HCT116 (cell line): Measurements from ENCODE around the gene LTBP1. TPM values are rescaled to one million over a fixed set of nuclear protein-coding genes. Genes with fewer than 3 reads are reported as not detected.

Source experiments
- ATAC-seq: fragments of 200-7000 bp; cut with Tn5 transposase; 2 replicates; pipeline ENCODE4 v1.9.1; 2020; ENCODE audit warnings: mild to moderate bottlenecking, moderate library complexity
- BruUV-seq: library from RNA; stranded (reverse); fragments of 400-500 nt; replicated peaks from 2 replicates; lab custom pipeline; 2021; lab: Mats Ljungman, UMichigan
- CTCF ChIA-PET: fragments of 300-600 bp; sonication (Branson Sonifier 250); formaldehyde crosslinking; loops from one replicate; lab custom pipeline; 2021; ENCODE audit warnings: antibody characterized with exemption; lab: Charles Lee
- POLR2A ChIA-PET: fragments of 300-600, 350-600 bp; sonication (Branson Sonifier 250); formaldehyde crosslinking; loops from one replicate; lab custom pipeline; 2021; ENCODE audit warnings: antibody characterized with exemption; lab: Charles Lee
- RAD21 ChIA-PET, 2 experiments: fragments of 300-600 bp; sonication (Branson Sonifier 250); formaldehyde crosslinking; loops; one replicate each; lab custom pipeline; 2023; ENCODE audit warnings: low total read pairs in 2 of 2; ENCODE audit not compliant: uncharacterized antibody in 2 of 2, unreplicated experiment in 2 of 2, low non-redundant PET in 1 of 2; lab: Charles Lee
- DNase-seq: peaks from one replicate; pipeline ENCODE4 v3.0.0-alpha.2; 2010; ENCODE audit warnings: low read depth, low spot score
- H2AFZ ChIP-seq: fragments of 200-600 bp; shearing (Covaris generic), sonication (generic); 2 replicates; pipeline ENCODE4 v1.6.1; 2017; ENCODE audit warnings: low read depth, mixed run types, mixed read lengths, antibody characterized with exemption, low read length; ENCODE audit not compliant: poor library complexity, severe bottlenecking
- H3K27ac ChIP-seq: 2 replicates; pipeline ENCODE4 v1.5.1; 2012; ENCODE audit warnings: low read depth, low read length
- H3K27me3 ChIP-seq: fragments of 200-600 bp; sonication (generic); 2 replicates; pipeline ENCODE4 v1.6.1; 2016; ENCODE audit warnings: mixed run types, low read length, mixed read lengths; ENCODE audit not compliant: insufficient read depth
- H3K36me3 ChIP-seq, 2 experiments: fragments of 200-500 bp in 1 of 2; fragments of 200-600 bp in 1 of 2; sonication (Bioruptor generic) in 1 of 2; sonication (generic) in 1 of 2; 2 replicates each; pipeline versions ENCODE4 v1.5.1 to v1.6.1; 2014 to 2016; ENCODE audit warnings: low read length in 2 of 2, inconsistent platforms in 1 of 2, mixed read lengths in 1 of 2, mixed run types in 1 of 2; ENCODE audit not compliant: insufficient read depth in 2 of 2, control insufficient read depth in 1 of 2
- H3K4me1 ChIP-seq, 2 experiments: fragments of 200-600 bp in 1 of 2; sonication (generic) in 1 of 2; 2 replicates each; pipeline versions ENCODE4 v1.5.1 to v1.6.1; 2012 to 2017; ENCODE audit warnings: low read length in 2 of 2, inconsistent platforms in 1 of 2, mild to moderate bottlenecking in 1 of 2, mixed read lengths in 1 of 2, mixed run types in 1 of 2, moderate library complexity in 1 of 2; ENCODE audit not compliant: insufficient read depth in 2 of 2, control insufficient read depth in 1 of 2
- H3K4me2 ChIP-seq: fragments of 200-600 bp; sonication (generic); 2 replicates; pipeline ENCODE4 v1.6.1; 2017; ENCODE audit warnings: mixed run types, low read length, mixed read lengths
- H3K4me3 ChIP-seq, 2 experiments: fragments of 200-600 bp in 1 of 2; sonication (generic) in 1 of 2; replicated peaks in 1 of 2; 2 replicates each; pipeline ENCODE4 v1.5.1; 2011 to 2016; ENCODE audit warnings: low read length in 2 of 2, control low read depth in 1 of 2, low read depth in 1 of 2, mild to moderate bottlenecking in 1 of 2, mixed read lengths in 1 of 2, mixed run types in 1 of 2
- H3K79me2 ChIP-seq: fragments of 200-600 bp; sonication (generic); 2 replicates; pipeline ENCODE4 v1.6.1; 2017; ENCODE audit warnings: mild to moderate bottlenecking, mixed run types, low read length, moderate library complexity, mixed read lengths; ENCODE audit not compliant: insufficient read depth
- H3K9ac ChIP-seq: fragments of 200-600 bp; sonication (generic); 2 replicates; pipeline ENCODE4 v1.6.1; 2016; ENCODE audit warnings: low read length, mixed read lengths
- H3K9me2 ChIP-seq: fragments of 200-600 bp; sonication (generic), shearing (Covaris generic); 2 replicates; pipeline ENCODE4 v1.6.1; 2017; ENCODE audit warnings: mixed run types, mild to moderate bottlenecking, moderate library complexity; ENCODE audit not compliant: insufficient read depth
- H3K9me3 ChIP-seq, 2 experiments: fragments of 200-500 bp in 1 of 2; fragments of 200-600 bp in 1 of 2; sonication (Bioruptor generic) in 1 of 2; sonication (generic) in 1 of 2; 2 replicates each; pipeline ENCODE4 v1.6.1; 2014 to 2017; ENCODE audit warnings: low read length in 2 of 2, mixed read lengths in 2 of 2, inconsistent platforms in 1 of 2, low read depth in 1 of 2, mild to moderate bottlenecking in 1 of 2, mixed run types in 1 of 2, moderate library complexity in 1 of 2; ENCODE audit not compliant: control insufficient read depth in 1 of 2, insufficient read depth in 1 of 2
- H4K20me1 ChIP-seq: fragments of 200-600 bp; sonication (generic), shearing (Covaris generic); 2 replicates; pipeline ENCODE4 v1.6.1; 2017; ENCODE audit warnings: mixed run types, mild to moderate bottlenecking, moderate library complexity; ENCODE audit not compliant: insufficient read depth
- CBX3 ChIP-seq: IDR thresholded peaks from 2 replicates; pipeline ENCODE4 v1.6.1; 2012; ENCODE audit warnings: low read depth
- CEBPB ChIP-seq: IDR thresholded peaks from 2 replicates; pipeline ENCODE4 v1.6.1; 2012; ENCODE audit warnings: low read depth
- EZH2 ChIP-seq: fragments of 200-600 bp; sonication (generic); IDR thresholded peaks from 2 replicates; pipeline ENCODE4 v1.6.1; 2017; ENCODE audit warnings: antibody characterized with exemption, mixed run types
- FOSL1 ChIP-seq: IDR thresholded peaks from 2 replicates; pipeline ENCODE4 v1.6.1; 2012; ENCODE audit warnings: low read depth
- POLR2A ChIP-seq: IDR thresholded peaks from 2 replicates; pipeline ENCODE4 v1.7.0; 2011; ENCODE audit warnings: borderline replicate concordance; ENCODE audit not compliant: insufficient read depth, insufficient read length; ENCODE audit errors: extremely low read depth
- RAD21 ChIP-seq: IDR thresholded peaks from 2 replicates; pipeline ENCODE4 v1.6.1; 2012; ENCODE audit warnings: low read depth, mild to moderate bottlenecking
- SIN3A ChIP-seq: IDR thresholded peaks from 2 replicates; pipeline ENCODE4 v1.6.1; 2012; ENCODE audit warnings: low read depth
- SRF ChIP-seq: IDR thresholded peaks from 2 replicates; pipeline ENCODE4 v1.6.1; 2012; ENCODE audit warnings: low read depth
- TCF7L2 ChIP-seq: IDR thresholded peaks from 2 replicates; pipeline ENCODE4 v1.7.0; 2011; ENCODE audit warnings: borderline replicate concordance, inconsistent platforms; ENCODE audit not compliant: insufficient read depth, insufficient read length; ENCODE audit errors: extremely low read depth
- ZNF274 ChIP-seq: fragments of 200-500 bp; sonication (Bioruptor generic); IDR thresholded peaks from 2 replicates; pipeline ENCODE4 v1.6.1; 2014; ENCODE audit warnings: mild to moderate bottlenecking, low read depth, low read length, inconsistent platforms
- intact Hi-C: fragments of 100-400 bp; cut with micrococcal nuclease; formaldehyde crosslinking; loops from 2 replicates; pipeline ENCODE4 v1.10.0; 2022
- total RNA-seq: library from RNA; stranded (reverse); gene quantifications from one replicate; pipeline ENCODE4 v1.2.1, GENCODE V29; 2021; ENCODE audit not compliant: unreplicated experiment
- TF ChIP-seq, protein P1 (sequence below): IDR thresholded peaks from 2 replicates; pipeline ENCODE4 v1.6.1; 2012
- TF ChIP-seq, protein P2 (sequence below), 3 experiments: fragments of 200-600 bp in 1 of 3; sonication (generic) in 1 of 3; IDR thresholded peaks in 2 of 3; conservative IDR thresholded peaks in 1 of 3; 2 replicates each; pipeline ENCODE4 v1.5.1; 2012 to 2017; ENCODE audit warnings: low read depth in 2 of 3, low read length in 2 of 3, antibody characterized with exemption in 1 of 3, borderline replicate concordance in 1 of 3, control low read depth in 1 of 3, mild to moderate bottlenecking in 1 of 3, mixed read lengths in 1 of 3, mixed run types in 1 of 3, moderate library complexity in 1 of 3; ENCODE audit not compliant: insufficient read depth in 1 of 3

The LTBP1 gene
- total RNA-seq, 1 experiment from 2014 or later = 5.1 TPM

DNA sequence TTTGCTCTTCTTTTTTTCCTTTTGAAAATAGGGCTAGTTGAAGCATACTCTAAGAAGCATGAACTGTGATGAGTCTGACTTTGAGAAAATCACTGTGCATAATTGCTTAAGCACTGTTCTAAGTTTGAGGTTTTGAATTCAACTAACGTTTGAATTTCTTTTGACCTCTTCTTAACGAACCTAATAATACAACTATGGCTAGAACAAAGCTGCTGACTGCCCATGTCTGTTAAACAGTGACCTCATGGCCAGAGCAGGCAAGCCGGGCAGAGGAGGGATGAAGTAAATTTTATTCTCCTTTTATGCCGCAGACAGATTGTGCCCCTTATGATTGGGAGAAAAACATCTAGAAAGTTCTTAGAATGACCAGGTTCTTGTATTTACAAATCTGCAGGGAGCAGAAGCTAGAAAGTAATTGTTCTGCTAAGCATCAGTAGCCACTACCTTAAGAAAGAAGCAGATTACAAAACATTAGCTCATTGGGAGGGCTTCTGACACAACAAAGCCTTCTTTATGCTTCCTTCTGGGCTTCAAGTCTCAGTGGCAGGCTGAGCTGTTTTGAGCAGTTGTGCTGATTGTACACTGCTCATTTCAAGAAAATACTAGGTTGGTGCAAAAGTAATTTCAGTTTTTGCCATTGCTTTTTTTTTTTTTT is 431.9 kb downstream of the LTBP1 start:
- RAD21 ChIA-PET = no interaction called here
- intact Hi-C loops = no loop called here
- Histone ChIP-seq H4K20me1 (no peaks in the 10 kb centered on the region), H3K4me1 (no peaks in the 10 kb centered on the region), H3K9me2 (no peaks in the 10 kb centered on the region), H3K79me2 (no peaks in the 10 kb centered on the region), H3K27ac (no peak overlapping the region), H3K9me3 (no peaks in the 10 kb centered on the region), H3K4me3 (no peak overlapping the region), H2AFZ (no peak overlapping the region), H3K27me3 (no peaks in the 10 kb centered on the region), H3K4me2 (no peak overlapping the region), H3K36me3 (no peaks in the 10 kb centered on the region), H3K9ac (no peak overlapping the region)
- DNase-seq (no peak), ATAC-seq (no peak)
- POLR2A ChIA-PET = no interaction called here
- no TSS peak for BruUV-seq
- TF ChIP-seq CEBPB = no peak
- CTCF ChIA-PET = interaction anchor here (0.7 to 3.8 kb wide), 11 partner anchors 9 to 1704 kb away, joined by 3 to 24 read pairs (median 4); no protein-coding TSS in a partner anchor

DNA sequence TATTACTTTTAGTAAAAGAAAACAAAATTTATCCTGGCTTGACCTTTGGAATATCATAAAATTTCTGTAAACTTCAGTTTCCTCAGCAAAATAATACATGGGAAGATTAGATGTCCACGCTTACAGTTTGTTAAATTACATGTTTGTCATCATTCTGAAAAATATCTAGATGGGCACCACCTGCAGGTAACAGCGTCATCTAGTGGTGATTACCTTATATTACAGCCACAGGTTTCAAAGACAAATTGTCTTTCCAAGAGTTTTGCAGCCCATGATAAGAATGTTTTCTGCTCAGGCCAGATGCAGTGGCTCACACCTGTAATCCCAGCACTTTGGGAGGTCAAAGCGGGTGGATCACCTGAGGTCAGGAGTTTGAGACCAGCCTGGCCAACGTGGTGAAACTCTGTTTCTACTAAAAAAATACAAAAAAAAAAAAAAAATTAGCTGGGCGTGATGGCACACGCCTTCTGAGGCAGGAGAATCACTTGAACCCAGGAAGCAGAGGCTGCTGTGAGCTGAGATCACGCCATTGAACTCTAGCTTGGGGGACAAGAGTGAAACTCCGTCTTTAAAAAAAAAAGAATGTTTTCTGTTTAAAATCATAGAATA is 433.4 kb downstream of the LTBP1 start:
- Histone ChIP-seq H3K79me2 (no peaks in the 10 kb centered on the region), H2AFZ (no peak overlapping the region), H3K4me3 (no peak overlapping the region), H3K4me1 (no peaks in the 10 kb centered on the region), H4K20me1 (no peaks in the 10 kb centered on the region), H3K36me3 (no peaks in the 10 kb centered on the region), H3K9ac (no peak overlapping the region), H3K4me2 (no peak overlapping the region), H3K9me3 (no peaks in the 10 kb centered on the region), H3K27ac (no peak overlapping the region), H3K9me2 (no peaks in the 10 kb centered on the region), H3K27me3 (no peaks in the 10 kb centered on the region)
- CTCF ChIA-PET = interaction anchor here (0.5 to 3.8 kb wide), 21 partner anchors 8 to 1705 kb away, joined by 3 to 24 read pairs (median 4); no protein-coding TSS in a partner anchor
- RAD21 ChIA-PET = interaction anchor here (0.6 to 0.8 kb wide), 3 partner anchors 61 to 609 kb away, joined by 3 to 4 read pairs (median 3); no protein-coding TSS in a partner anchor
- POLR2A ChIA-PET = interaction anchor here (0.6 kb wide), 1 partner anchor 96 kb away, joined by 3 read pairs; no protein-coding TSS in a partner anchor
- no peak for ATAC-seq
- peak; percentile 18 for DNase-seq
- TF ChIP-seq SRF (no peak), POLR2A (no peak), TCF7L2 (no peak), SIN3A (no peak), RAD21 (peak; percentile 82), ZNF274 (no peak), FOSL1 (no peak), EZH2 (no peak), CBX3 (peak; percentile 42; the same call in 1 of the 2 replicates)
- TF ChIP-seq, protein P1, sequence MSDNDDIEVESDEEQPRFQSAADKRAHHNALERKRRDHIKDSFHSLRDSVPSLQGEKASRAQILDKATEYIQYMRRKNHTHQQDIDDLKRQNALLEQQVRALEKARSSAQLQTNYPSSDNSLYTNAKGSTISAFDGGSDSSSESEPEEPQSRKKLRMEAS = no peak
- TF ChIP-seq, protein P2, sequence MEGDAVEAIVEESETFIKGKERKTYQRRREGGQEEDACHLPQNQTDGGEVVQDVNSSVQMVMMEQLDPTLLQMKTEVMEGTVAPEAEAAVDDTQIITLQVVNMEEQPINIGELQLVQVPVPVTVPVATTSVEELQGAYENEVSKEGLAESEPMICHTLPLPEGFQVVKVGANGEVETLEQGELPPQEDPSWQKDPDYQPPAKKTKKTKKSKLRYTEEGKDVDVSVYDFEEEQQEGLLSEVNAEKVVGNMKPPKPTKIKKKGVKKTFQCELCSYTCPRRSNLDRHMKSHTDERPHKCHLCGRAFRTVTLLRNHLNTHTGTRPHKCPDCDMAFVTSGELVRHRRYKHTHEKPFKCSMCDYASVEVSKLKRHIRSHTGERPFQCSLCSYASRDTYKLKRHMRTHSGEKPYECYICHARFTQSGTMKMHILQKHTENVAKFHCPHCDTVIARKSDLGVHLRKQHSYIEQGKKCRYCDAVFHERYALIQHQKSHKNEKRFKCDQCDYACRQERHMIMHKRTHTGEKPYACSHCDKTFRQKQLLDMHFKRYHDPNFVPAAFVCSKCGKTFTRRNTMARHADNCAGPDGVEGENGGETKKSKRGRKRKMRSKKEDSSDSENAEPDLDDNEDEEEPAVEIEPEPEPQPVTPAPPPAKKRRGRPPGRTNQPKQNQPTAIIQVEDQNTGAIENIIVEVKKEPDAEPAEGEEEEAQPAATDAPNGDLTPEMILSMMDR (IDR thresholded peaks at IDR 0.05 in 2 of 3, conservative IDR thresholded peaks at IDR 0.05 in 1 of 3; ENCODE audit: borderline replicate concordance in 1 of 3, insufficient read depth in 1 of 3, low read depth in 2 of 3, low read length in 2 of 3) = peak; percentile 54 to 90 (median 75); a peak in 5 of 6 replicates
- intact Hi-C loops = loop anchor here (1.0 to 10.0 kb wide), 2 partner anchors 205 to 346 kb away; no protein-coding TSS in a partner anchor
- no TSS peak for BruUV-seq
